ENCODE data around the gene OSBP2. TPM values are rescaled to one million over a fixed set of nuclear protein-coding genes. Genes with fewer than 3 reads are reported as not detected.

Gene OSBP2
- total RNA-seq, 2 donors from 2014 or later, result 6.8 to 11.1 TPM

DNA sequence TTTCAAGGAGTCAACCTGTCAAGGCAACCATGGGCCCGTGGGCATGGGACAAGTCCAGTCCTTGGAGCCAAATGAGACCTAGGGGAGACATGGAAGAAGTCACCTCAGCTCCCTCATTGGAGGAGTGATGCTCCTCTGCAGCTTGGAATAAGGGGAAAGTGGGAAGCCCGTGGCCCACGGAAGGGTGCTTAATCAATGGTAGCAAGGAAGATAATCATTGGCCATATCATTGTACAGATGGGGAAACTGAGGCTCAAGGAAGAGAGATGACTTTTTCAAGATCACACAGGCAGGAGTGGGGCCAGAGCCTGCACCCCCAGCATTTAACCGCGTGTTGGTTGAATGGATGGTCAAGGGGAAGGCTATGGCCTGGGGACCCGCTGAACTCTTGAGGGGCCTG lies 133.0 kb downstream of the OSBP2 start:
- Histone ChIP-seq H3K36me3 (ENCODE audit: control insufficient read depth, insufficient read depth, low read length) (no peaks in the 10 kb centered on the region), H3K9me3 (ENCODE audit: control insufficient read depth, low read length) (no peaks in the 10 kb centered on the region), H3K4me1 (ENCODE audit: control insufficient read depth, insufficient read depth, low read length) (no peaks in the 10 kb centered on the region), H3K27me3 (ENCODE audit: control insufficient read depth, insufficient read depth, low read length, poor library complexity, severe bottlenecking) (peaks cover 22% of the 10 kb centered on the region), H3K27ac (ENCODE audit: low read depth, low read length) (no peak overlapping the region), H3K9ac (ENCODE audit: extremely low read depth, low read length, poor library complexity, severe bottlenecking) (no peak overlapping the region), H3K4me3 (ENCODE audit: low read length) (no peak overlapping the region)
- TF ChIP-seq CTCF (conservative IDR thresholded peaks at IDR 0.05), result no peak
- H3K27me3 Mint-ChIP-seq (ENCODE audit: insufficient read depth), result peaks cover 16% of the 10 kb centered on the region
- no peak overlapping the region for H3K4me3 Mint-ChIP-seq
- H3K4me1 Mint-ChIP-seq, result no peaks in the 10 kb centered on the region
- no peak for DNase-seq
- no peak overlapping the region for H3K27ac Mint-ChIP-seq
- no peaks in the 10 kb centered on the region for H3K36me3 Mint-ChIP-seq (ENCODE audit: low read depth)
- no peaks in the 10 kb centered on the region for H3K9me3 Mint-ChIP-seq
- 91 to 94% methylated on average over 3 to 6 of the region's 6 CpGs for WGBS, 2 experiments (ENCODE audit: insufficient coverage in 1 of 2, insufficient read length in 1 of 2)

- TF ChIP-seq CTCF (conservative IDR thresholded peaks at IDR 0.05), result no peak
- H3K27me3 ChIP-seq (ENCODE audit: control insufficient read depth, insufficient read depth, low read length, poor library complexity, severe bottlenecking), result peaks cover 14% of the 10 kb centered on the region
- no peaks in the 10 kb centered on the region for H3K36me3 ChIP-seq (ENCODE audit: control insufficient read depth, insufficient read depth, low read length)
- H3K4me3 ChIP-seq (ENCODE audit: low read length), result no peak overlapping the region
- Mint-ChIP-seq H3K36me3 (ENCODE audit: low read depth) (no peaks in the 10 kb centered on the region), H3K27me3 (ENCODE audit: insufficient read depth) (peaks cover 8% of the 10 kb centered on the region), H3K27ac (no peak overlapping the region), H3K4me1 (no peaks in the 10 kb centered on the region), H3K4me3 (no peak overlapping the region), H3K9me3 (no peaks in the 10 kb centered on the region)
- H3K27ac ChIP-seq (ENCODE audit: low read depth, low read length), result no peak overlapping the region
- H3K9ac ChIP-seq (ENCODE audit: extremely low read depth, low read length, poor library complexity, severe bottlenecking), result no peak overlapping the region
- H3K9me3 ChIP-seq (ENCODE audit: control insufficient read depth, low read length), result no peaks in the 10 kb centered on the region
- DNase-seq, result no peak
- H3K4me1 ChIP-seq (ENCODE audit: control insufficient read depth, insufficient read depth, low read length), result no peaks in the 10 kb centered on the region
- 89 to 90% methylated on average over 14 of the region's 14 CpGs for WGBS, 2 experiments (ENCODE audit: insufficient coverage in 1 of 2, insufficient read length in 1 of 2)
These were observed 133.8 kb downstream of the OSBP2 start for GRCh38 chr22:30828187-30829155.

- H3K9me3 ChIP-seq (ENCODE audit: control insufficient read depth, low read length), result no peaks in the 10 kb centered on the region
- no peak for TF ChIP-seq CTCF (conservative IDR thresholded peaks at IDR 0.05)
- no peaks in the 10 kb centered on the region for H3K36me3 ChIP-seq (ENCODE audit: control insufficient read depth, insufficient read depth, low read length)
- no peak overlapping the region for H3K4me3 Mint-ChIP-seq
- H3K9ac ChIP-seq (ENCODE audit: extremely low read depth, low read length, poor library complexity, severe bottlenecking), result no peak overlapping the region
- H3K4me1 Mint-ChIP-seq, result no peaks in the 10 kb centered on the region
- no peak overlapping the region for H3K27ac Mint-ChIP-seq
- no peaks in the 10 kb centered on the region for H3K36me3 Mint-ChIP-seq (ENCODE audit: low read depth)
- no peaks in the 10 kb centered on the region for H3K27me3 ChIP-seq (ENCODE audit: control insufficient read depth, insufficient read depth, low read length, poor library complexity, severe bottlenecking)
- no peak overlapping the region for H3K27ac ChIP-seq (ENCODE audit: low read depth, low read length)
- no peaks in the 10 kb centered on the region for H3K27me3 Mint-ChIP-seq (ENCODE audit: insufficient read depth)
- H3K4me1 ChIP-seq (ENCODE audit: control insufficient read depth, insufficient read depth, low read length), result no peaks in the 10 kb centered on the region
- DNase-seq, result no peak
- no peaks in the 10 kb centered on the region for H3K9me3 Mint-ChIP-seq
- H3K4me3 ChIP-seq (ENCODE audit: low read length), result no peak overlapping the region
- WGBS, 2 experiments (ENCODE audit: insufficient coverage in 1 of 2, insufficient read length in 1 of 2), result 90% methylated on average over 7 to 12 of the region's 12 CpGs
These were observed 135.4 kb downstream of the OSBP2 start for GRCh38 chr22:30829901-30830550.
